Gastroesophageal sphincter (tissue), 4 donors: ENCODE measurements around the gene WFIKKN1. TPM values are rescaled to one million over a fixed set of nuclear protein-coding genes. Genes with fewer than 3 reads are reported as not detected.
A peak's percentile ranks its signal among the peaks of the same experiment; 100 is the strongest.

Experiments
- ATAC-seq: fragments of 150-250 bp; one replicate; pipeline ENCODE4 v1.9.1; 2016; ENCODE audit warnings: mild to moderate bottlenecking, moderate library complexity
- H3K27ac ChIP-seq, 4 donors: fragments of 200-600 bp; sonication (generic) in 3 of 4; 1 replicate in 3 of 4; 2 replicates in 1 of 4; pipeline ENCODE4 v1.5.1; 2016 to 2019
- H3K27me3 ChIP-seq: fragments of 200-600 bp; sonication (generic); one replicate; pipeline ENCODE4 v1.5.1; 2019
- H3K36me3 ChIP-seq, 2 donors: fragments of 200-600 bp; sonication (generic); one replicate each; pipeline ENCODE4 v1.5.1; 2019; ENCODE audit warnings: control low read depth in 1 of 2
- H3K4me1 ChIP-seq, 3 donors: fragments of 200-600 bp; sonication (generic); 1 replicate in 2 of 3; 2 replicates in 1 of 3; pipeline ENCODE4 v1.5.1; 2016 to 2019; ENCODE audit warnings: control low read depth in 2 of 3
- H3K4me3 ChIP-seq, 2 donors: fragments of 200-600 bp; sonication (generic); one replicate each; pipeline ENCODE4 v1.5.1; 2019; ENCODE audit warnings: mild to moderate bottlenecking in 1 of 2, moderate library complexity in 1 of 2
- H3K9me3 ChIP-seq, 3 donors: fragments of 200-600 bp; sonication (generic); one replicate each; pipeline ENCODE4 v1.5.1; 2017 to 2019; ENCODE audit warnings: control low read depth in 2 of 3
- CTCF ChIP-seq, 4 experiments: fragments of 200-600 bp in 2 of 4; fragments of 450-650 bp in 2 of 4; sonication (generic) in 1 of 4; IDR thresholded peaks; one replicate each; pipeline ENCODE4 v1.5.1; 2017 to 2019; ENCODE audit warnings: antibody characterized with exemption in 4 of 4, mild to moderate bottlenecking in 2 of 4, moderate library complexity in 2 of 4
- EP300 ChIP-seq: sonication (generic); formaldehyde crosslinking; IDR thresholded peaks from one replicate; pipeline ENCODE4 v1.6.1; 2017; ENCODE audit warnings: antibody characterized with exemption, mild to moderate bottlenecking
- POLR2A ChIP-seq, 2 donors: fragments of 450-650 bp; IDR thresholded peaks; one replicate each; pipeline ENCODE4 v1.6.1; 2017; ENCODE audit warnings: antibody characterized with exemption in 2 of 2, mild to moderate bottlenecking in 2 of 2, moderate library complexity in 1 of 2
- POLR2AphosphoS5 ChIP-seq: sonication (generic); formaldehyde crosslinking; IDR thresholded peaks from one replicate; pipeline ENCODE4 v1.6.1; 2017; ENCODE audit warnings: antibody characterized with exemption
- WGBS, 2 donors: methylation state at CpG; one replicate each; pipeline ENCODE4 v1.1.5; 2018; ENCODE audit warnings: low coverage in 1 of 2; 5-methylcytosine and 5-hydroxymethylcytosine counted together
- total RNA-seq, 4 donors: library from RNA; depleted of rRNA; stranded (reverse); fragments of >200 nt; gene quantifications; one replicate each; pipeline ENCODE4 v1.1.0, GENCODE V29; 2016

WFIKKN1 gene
- total RNA-seq, 4 donors from 2014 or later: 0.17 to 0.93 (median 0.35) TPM; not detected in 1

- 0% methylated on average over 8 of the region's 52 CpGs; no CpG with 5 or more reads in 1 of the 2 donors for WGBS, 2 donors
- Histone ChIP-seq H3K27ac (peak overlapping the region; percentile 16 to 100 (median 95)), H3K36me3 (peaks cover 0 to 20% of the 10 kb centered on the region in 2 donors), H3K27me3 (peaks cover 8% of the 10 kb centered on the region), H3K9me3 (no peaks in the 10 kb centered on the region), H3K4me3 (peak overlapping the region; percentile 32 to 97), H3K4me1 (peaks cover 0 to 72% (median 51%) of the 10 kb centered on the region in 3 donors)
- peak; percentile 17 for ATAC-seq
- no peak for TF ChIP-seq CTCF (IDR thresholded peaks at IDR 0.05)
- no peak for TF ChIP-seq EP300
- TF ChIP-seq POLR2AphosphoS5: no peak
- TF ChIP-seq POLR2A (IDR thresholded peaks at IDR 0.05): no peak
These were observed 48.4 kb downstream of the WFIKKN1 start for GRCh38 chr16:678858-679813.

DNA sequence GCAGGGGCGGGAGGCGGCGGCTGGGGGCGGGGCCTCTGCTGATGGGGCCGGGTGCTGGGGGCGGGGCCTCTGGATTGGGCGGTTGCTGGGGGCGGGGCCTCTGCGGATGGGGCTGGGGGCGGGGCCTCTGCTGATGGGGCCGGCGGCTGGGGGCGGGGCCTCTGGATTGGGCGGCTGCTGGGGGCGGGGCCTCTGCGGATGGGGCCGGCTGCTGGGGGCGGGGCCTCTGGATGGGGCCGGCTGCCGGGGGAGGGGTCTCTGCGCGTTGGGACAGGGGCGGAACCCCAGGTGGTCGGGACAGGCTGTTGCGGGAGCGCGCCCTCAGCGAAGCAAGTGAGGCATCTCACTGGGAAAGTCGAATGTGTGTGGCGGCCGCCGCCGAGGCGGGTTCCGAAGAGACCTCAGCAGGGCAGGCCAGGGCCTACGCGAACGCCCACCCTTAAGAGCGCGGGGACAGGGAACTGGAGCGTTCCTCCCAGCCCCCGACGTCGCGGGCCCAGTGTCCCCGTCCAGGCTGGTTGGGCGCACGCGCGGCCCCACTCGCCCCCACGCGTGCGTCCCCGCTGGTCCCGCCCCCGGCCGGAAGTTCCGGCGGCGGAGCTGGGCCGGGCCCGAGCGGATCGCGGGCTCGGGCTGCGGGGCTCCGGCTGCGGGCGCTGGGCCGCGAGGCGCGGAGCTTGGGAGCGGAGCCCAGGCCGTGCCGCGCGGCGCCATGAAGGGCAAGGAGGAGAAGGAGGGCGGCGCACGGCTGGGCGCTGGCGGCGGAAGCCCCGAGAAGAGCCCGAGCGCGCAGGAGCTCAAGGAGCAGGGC, 49.2 kb downstream of the WFIKKN1 start, which contains the start of gene STUB1:
Gene STUB1, plus strand, starts transcription at position 597 of the 811 bp plus-strand sequence. Its CDS starts 116 bp downstream, at position 713.
- Histone ChIP-seq H3K27me3 (peaks cover 8% of the 10 kb centered on the region), H3K4me3 (peak within 1 kb of the TSS; percentile 59 to 97), H3K4me1 (peaks cover 0 to 70% (median 54%) of the 10 kb centered on the region in 3 donors), H3K27ac (peak within 1 kb of the TSS; percentile 70 to 100 (median 95)), H3K9me3 (no peaks in the 10 kb centered on the region), H3K36me3 (peaks cover 0 to 20% of the 10 kb centered on the region in 2 donors)
- WGBS, 2 donors: no CpG with 5 or more reads among the region's 91 CpGs
- peak; percentile 81 for ATAC-seq
- TF ChIP-seq EP300 (no peak), CTCF (IDR thresholded peaks at IDR 0.05) (peak in 1 of 4 experiments; percentile 7), POLR2AphosphoS5 (no peak), POLR2A (IDR thresholded peaks at IDR 0.05) (peak; percentile 82 to 93)

DNA sequence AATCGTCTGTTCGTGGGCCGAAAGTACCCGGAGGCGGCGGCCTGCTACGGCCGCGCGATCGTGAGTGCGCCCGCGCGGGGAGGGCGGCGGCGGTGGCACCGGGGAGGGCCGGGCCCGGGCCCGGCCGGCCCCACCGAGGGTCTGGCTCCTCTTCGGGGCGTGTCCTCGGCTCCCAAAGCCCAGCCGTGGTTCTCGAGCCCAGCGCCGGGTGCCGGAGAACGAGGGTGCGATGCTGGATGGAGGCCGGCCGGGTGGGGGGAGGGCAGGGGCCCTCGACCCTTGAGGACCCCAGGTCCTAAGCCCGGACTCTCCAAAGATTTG, 49.8 kb downstream of the WFIKKN1 start:
- ATAC-seq: no peak
- peaks cover 8% of the 10 kb centered on the region for H3K27me3 ChIP-seq
- H3K9me3 ChIP-seq: no peaks in the 10 kb centered on the region
- peaks cover 0 to 70% (median 54%) of the 10 kb centered on the region in 3 donors for H3K4me1 ChIP-seq
- H3K4me3 ChIP-seq: peak overlapping the region; percentile 59 to 97
- no CpG with 5 or more reads among the region's 38 CpGs for WGBS, 2 donors
- peak overlapping the region; percentile 37 to 100 (median 95) for H3K27ac ChIP-seq
- no peak for TF ChIP-seq CTCF (IDR thresholded peaks at IDR 0.05)
- no peak for TF ChIP-seq EP300
- no peak for TF ChIP-seq POLR2A (IDR thresholded peaks at IDR 0.05)
- H3K36me3 ChIP-seq: peaks cover 0 to 20% of the 10 kb centered on the region in 2 donors

GRCh38 chr16:680967-681745, 50.4 kb downstream of the WFIKKN1 start:
- 80% methylated on average over 1 of the region's 44 CpGs; no CpG with 5 or more reads in 1 of the 2 donors for WGBS, 2 donors
- H3K4me3 ChIP-seq: peak overlapping the region; percentile 59 to 97
- ATAC-seq: no peak
- peaks cover 0 to 24% of the 10 kb centered on the region in 2 donors for H3K36me3 ChIP-seq
- peaks cover 0 to 70% (median 48%) of the 10 kb centered on the region in 3 donors for H3K4me1 ChIP-seq
- H3K27ac ChIP-seq: peak overlapping the region; percentile 37 to 100 (median 95)
- peaks cover 8% of the 10 kb centered on the region for H3K27me3 ChIP-seq
- no peaks in the 10 kb centered on the region for H3K9me3 ChIP-seq
- TF ChIP-seq CTCF (IDR thresholded peaks at IDR 0.05) (no peak), EP300 (no peak), POLR2A (IDR thresholded peaks at IDR 0.05) (no peak), POLR2AphosphoS5 (no peak)
